Measurements from ENCODE around the gene TTC4. TPM values are rescaled to one million over a fixed set of nuclear protein-coding genes. Genes with fewer than 3 reads are reported as not detected.

The TTC4 gene
- total RNA-seq, 1 experiment from 2014 or later: 26.3 TPM

DNA sequence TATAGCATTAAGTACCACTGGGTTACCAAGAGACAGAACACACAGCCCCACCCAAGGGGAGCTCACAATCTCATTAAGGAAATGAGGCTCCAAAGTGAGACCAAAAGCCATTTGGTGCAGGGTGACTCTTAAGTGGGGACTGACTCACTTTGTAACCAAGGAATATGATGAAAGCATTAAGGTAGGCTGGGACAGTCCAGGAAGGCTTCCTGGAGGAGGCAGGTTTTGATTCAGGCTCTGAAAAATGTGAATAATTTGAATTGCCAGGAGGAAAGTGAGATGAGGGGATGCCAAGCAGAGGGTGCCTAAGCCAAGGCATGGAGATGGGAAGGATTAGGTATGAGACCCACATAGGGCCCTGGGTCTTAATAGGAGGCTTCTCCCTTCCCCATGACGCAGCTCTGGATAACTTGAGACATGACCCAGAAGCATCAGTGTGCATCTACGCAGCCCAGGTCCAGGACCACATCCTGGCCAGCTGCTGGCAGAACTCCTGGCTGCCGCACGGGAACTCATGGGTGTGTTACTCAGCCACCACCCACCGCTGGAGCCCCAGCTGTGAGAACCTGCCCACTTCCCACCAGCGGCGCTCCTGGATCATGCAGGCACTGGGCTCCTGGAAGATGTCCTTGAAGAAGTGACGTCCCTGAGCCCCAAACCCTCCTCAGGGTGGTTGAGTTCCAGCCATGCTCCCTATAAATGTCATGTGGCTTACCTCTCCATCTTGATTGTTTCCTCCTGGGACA lies 5.9 kb upstream of the TTC4 start:
- Histone ChIP-seq H3K27ac (ENCODE audit: low read depth, low read length) (no peak overlapping the region), H3K4me1 (ENCODE audit: control insufficient read depth in 1 of 2, insufficient read depth in 2 of 2, low read length in 2 of 2) (no peaks in the 10 kb centered on the region), H3K9ac (ENCODE audit: low read length) (no peak overlapping the region), H3K27me3 (ENCODE audit: insufficient read depth, low read length) (peaks cover 26% of the 10 kb centered on the region), H3K79me2 (ENCODE audit: insufficient read depth, low read length) (no peaks in the 10 kb centered on the region), H3K9me2 (ENCODE audit: insufficient read depth) (no peaks in the 10 kb centered on the region), H2AFZ (ENCODE audit: low read depth, low read length, poor library complexity, severe bottlenecking) (no peak overlapping the region), H3K4me3 (replicated peaks in 1 of 2; ENCODE audit: low read depth in 1 of 2, low read length in 2 of 2) (no peak overlapping the region), H3K4me2 (ENCODE audit: low read length) (no peak overlapping the region), H4K20me1 (ENCODE audit: insufficient read depth) (no peaks in the 10 kb centered on the region), H3K9me3 (ENCODE audit: control insufficient read depth in 1 of 2, insufficient read depth in 1 of 2, low read depth in 1 of 2, low read length in 2 of 2) (no peaks in the 10 kb centered on the region), H3K36me3 (ENCODE audit: control insufficient read depth in 1 of 2, insufficient read depth in 2 of 2, low read length in 2 of 2) (no peaks in the 10 kb centered on the region)
- ATAC-seq: no peak
- ChIA-PET POLR2A (no interaction called here), CTCF (no interaction called here), RAD21 (ENCODE audit: low non-redundant PET in 1 of 2, low total read pairs in 2 of 2, uncharacterized antibody in 2 of 2, unreplicated experiment in 2 of 2) (no interaction called here)
- no peak for DNase-seq (ENCODE audit: low read depth, low spot score)
- BruUV-seq (replicated peaks): no TSS peak
- TF ChIP-seq EZH2phosphoT487 (IDR thresholded peaks at IDR 0.05; ENCODE audit: borderline replicate concordance) (no peak), ELF1 (IDR thresholded peaks at IDR 0.05; ENCODE audit: borderline replicate concordance, low read depth) (no peak), JUND (IDR thresholded peaks at IDR 0.05) (no peak), ATF3 (IDR thresholded peaks at IDR 0.05) (no peak), POLR2A (IDR thresholded peaks at IDR 0.05; ENCODE audit: borderline replicate concordance, extremely low read depth, insufficient read depth, insufficient read length) (no peak), YY1 (IDR thresholded peaks at IDR 0.05; ENCODE audit: extremely low read depth, insufficient replicate concordance, low read depth, low read length) (no peak), MAX (IDR thresholded peaks at IDR 0.05) (no peak), ZFX (IDR thresholded peaks at IDR 0.05) (no peak), CBX3 (IDR thresholded peaks at IDR 0.05; ENCODE audit: low read depth) (no peak), EGR1 (IDR thresholded peaks at IDR 0.05; ENCODE audit: low read depth) (no peak), EZH2 (IDR thresholded peaks at IDR 0.05) (no peak), SIN3A (IDR thresholded peaks at IDR 0.05; ENCODE audit: low read depth) (no peak), POLR2AphosphoS5 (IDR thresholded peaks at IDR 0.05; ENCODE audit: low read depth, low read length) (no peak), SRF (IDR thresholded peaks at IDR 0.05; ENCODE audit: low read depth) (no peak)
- TF ChIP-seq, protein P1, sequence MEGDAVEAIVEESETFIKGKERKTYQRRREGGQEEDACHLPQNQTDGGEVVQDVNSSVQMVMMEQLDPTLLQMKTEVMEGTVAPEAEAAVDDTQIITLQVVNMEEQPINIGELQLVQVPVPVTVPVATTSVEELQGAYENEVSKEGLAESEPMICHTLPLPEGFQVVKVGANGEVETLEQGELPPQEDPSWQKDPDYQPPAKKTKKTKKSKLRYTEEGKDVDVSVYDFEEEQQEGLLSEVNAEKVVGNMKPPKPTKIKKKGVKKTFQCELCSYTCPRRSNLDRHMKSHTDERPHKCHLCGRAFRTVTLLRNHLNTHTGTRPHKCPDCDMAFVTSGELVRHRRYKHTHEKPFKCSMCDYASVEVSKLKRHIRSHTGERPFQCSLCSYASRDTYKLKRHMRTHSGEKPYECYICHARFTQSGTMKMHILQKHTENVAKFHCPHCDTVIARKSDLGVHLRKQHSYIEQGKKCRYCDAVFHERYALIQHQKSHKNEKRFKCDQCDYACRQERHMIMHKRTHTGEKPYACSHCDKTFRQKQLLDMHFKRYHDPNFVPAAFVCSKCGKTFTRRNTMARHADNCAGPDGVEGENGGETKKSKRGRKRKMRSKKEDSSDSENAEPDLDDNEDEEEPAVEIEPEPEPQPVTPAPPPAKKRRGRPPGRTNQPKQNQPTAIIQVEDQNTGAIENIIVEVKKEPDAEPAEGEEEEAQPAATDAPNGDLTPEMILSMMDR (IDR thresholded peaks at IDR 0.05 in 2 of 3, conservative IDR thresholded peaks at IDR 0.05 in 1 of 3; ENCODE audit: borderline replicate concordance in 1 of 3, insufficient read depth in 1 of 3, low read depth in 2 of 3, low read length in 2 of 3): no peak
- intact Hi-C loops (cut with micrococcal nuclease): no loop called here

Data from HCT116 (cell line).